Smooth muscle cell (in vitro differentiated cells): ENCODE results near the gene CDH11. TPM values are rescaled to one million over a fixed set of nuclear protein-coding genes. Genes with fewer than 3 reads are reported as not detected.
A peak's percentile ranks its signal among the peaks of the same experiment; 100 is the strongest.

Experiments
- DNase-seq: peaks from one replicate; lab custom pipeline; 2025; ENCODE audit not compliant: unreplicated experiment; lab: John Stamatoyannopoulos, UW
- H2AFZ ChIP-seq: fragments of 200-600 bp; sonication (generic); 2 replicates; pipeline ENCODE4 v1.6.0; 2016; ENCODE audit warnings: antibody characterized with exemption, low read depth, mild to moderate bottlenecking
- H3F3A ChIP-seq: fragments of 200-600 bp; sonication (generic); 2 replicates; pipeline ENCODE4 v1.6.0; 2017; ENCODE audit warnings: antibody characterized with exemption, low read depth
- H3K27ac ChIP-seq: fragments of 200-600 bp; sonication (generic); 2 replicates; pipeline ENCODE4 v1.5.1; 2016; ENCODE audit warnings: low read depth, mild to moderate bottlenecking
- H3K27me3 ChIP-seq: fragments of 200-600 bp; sonication (generic); 2 replicates; pipeline ENCODE4 v1.6.1; 2016; ENCODE audit warnings: low read depth, mild to moderate bottlenecking
- H3K36me3 ChIP-seq: fragments of 200-600 bp; sonication (generic); 2 replicates; pipeline ENCODE4 v1.5.1; 2016; ENCODE audit warnings: low read depth
- H3K4me1 ChIP-seq: fragments of 200-600 bp; sonication (generic); 2 replicates; pipeline ENCODE4 v1.5.1; 2016; ENCODE audit warnings: low read depth
- H3K4me2 ChIP-seq: fragments of 200-600 bp; sonication (generic); 2 replicates; pipeline ENCODE4 v1.6.0; 2016; ENCODE audit warnings: mild to moderate bottlenecking
- H3K4me3 ChIP-seq: fragments of 200-600 bp; sonication (generic); 2 replicates; pipeline ENCODE4 v1.5.1; 2016; ENCODE audit warnings: mild to moderate bottlenecking
- H3K79me2 ChIP-seq: fragments of 200-600 bp; sonication (generic); 2 replicates; pipeline ENCODE4 v1.6.0; 2016; ENCODE audit warnings: low read depth, mild to moderate bottlenecking
- H3K9ac ChIP-seq: fragments of 200-600 bp; sonication (generic); 2 replicates; pipeline ENCODE4 v1.6.0; 2016; ENCODE audit warnings: low read depth
- H3K9me3 ChIP-seq: fragments of 200-600 bp; sonication (generic); replicated peaks from 2 replicates; pipeline ENCODE4 v1.5.1; 2016; ENCODE audit warnings: low read depth
- H4K20me1 ChIP-seq: fragments of 200-600 bp; sonication (generic); 2 replicates; pipeline ENCODE4 v1.6.0; 2016; ENCODE audit warnings: low read depth
- CTCF ChIP-seq: fragments of 200-600 bp; sonication (generic); IDR thresholded peaks from 2 replicates; pipeline ENCODE4 v1.5.1; 2017; ENCODE audit warnings: borderline replicate concordance, mild to moderate bottlenecking, antibody characterized with exemption; ENCODE audit not compliant: insufficient read depth, poor library complexity, severe bottlenecking
- WGBS: methylation state at CpG from one replicate; pipeline ENCODE4 v1.1.7; 2016; ENCODE audit warnings: low lambda C conversion rate; 5-methylcytosine and 5-hydroxymethylcytosine counted together
- polyA plus RNA-seq: library from polyadenylated mRNA; unstranded; fragments of >200 nt; fragmentation: Nextera tagmentation; extraction: Ambion mirVana; gene quantifications from 2 replicates; pipeline ENCODE4 v1.2.1, GENCODE V29; 2016
- total RNA-seq: library from RNA; depleted of rRNA; stranded (reverse); fragments of >200 nt; gene quantifications from 2 replicates; pipeline ENCODE4 v1.2.3, GENCODE V29; 2014

CDH11 gene
- total and polyA plus RNA-seq, 2 experiments from 2014 or later: 1,034 to 1,251 TPM

- Histone ChIP-seq H3K9ac (no peak overlapping the region), H4K20me1 (peaks cover 100% of the 10 kb centered on the region), H3F3A (peaks cover 49% of the 10 kb centered on the region), H3K36me3 (peaks cover 15% of the 10 kb centered on the region), H3K4me1 (peaks cover 4% of the 10 kb centered on the region), H3K79me2 (peaks cover 99% of the 10 kb centered on the region), H3K9me3 (no peaks in the 10 kb centered on the region), H3K27ac (peak overlapping the region; percentile 64), H3K4me3 (no peak overlapping the region), H3K4me2 (no peak overlapping the region), H3K27me3 (no peaks in the 10 kb centered on the region), H2AFZ (no peak overlapping the region)
- 79% methylated on average over 3 of the region's 3 CpGs for WGBS
- DNase-seq: no peak
- TF ChIP-seq CTCF: no peak
Observed at GRCh38 chr16:65049679-65050078, 72.2 kb downstream of the CDH11 start.

- H3F3A ChIP-seq: peaks cover 67% of the 10 kb centered on the region
- H3K27me3 ChIP-seq: no peaks in the 10 kb centered on the region
- no peaks in the 10 kb centered on the region for H3K9me3 ChIP-seq
- H3K27ac ChIP-seq: peak overlapping the region; percentile 85
- H3K9ac ChIP-seq: peak overlapping the region; percentile 59
- H3K36me3 ChIP-seq: peaks cover 18% of the 10 kb centered on the region
- no peak for DNase-seq
- 97% methylated on average over 7 of the region's 7 CpGs for WGBS
- no peak overlapping the region for H3K4me3 ChIP-seq
- peaks cover 15% of the 10 kb centered on the region for H3K4me1 ChIP-seq
- H3K4me2 ChIP-seq: peak overlapping the region; percentile 21
- H2AFZ ChIP-seq: no peak overlapping the region
- no peak for TF ChIP-seq CTCF
- peaks cover 100% of the 10 kb centered on the region for H4K20me1 ChIP-seq
- peaks cover 99% of the 10 kb centered on the region for H3K79me2 ChIP-seq
Observed at GRCh38 chr16:65045961-65046360, 75.9 kb downstream of the CDH11 start.

- H3K4me3 ChIP-seq: no peak overlapping the region
- WGBS: 22% methylated on average over 5 of the region's 5 CpGs
- no peaks in the 10 kb centered on the region for H3K27me3 ChIP-seq
- peaks cover 100% of the 10 kb centered on the region for H4K20me1 ChIP-seq
- H3K4me2 ChIP-seq: peak overlapping the region; percentile 22
- H3K79me2 ChIP-seq: peaks cover 99% of the 10 kb centered on the region
- H3K9me3 ChIP-seq: no peaks in the 10 kb centered on the region
- no peak for TF ChIP-seq CTCF
- H3K9ac ChIP-seq: peak overlapping the region; percentile 37
- peak overlapping the region; percentile 85 for H3K27ac ChIP-seq
- peaks cover 65% of the 10 kb centered on the region for H3F3A ChIP-seq
- peaks cover 12% of the 10 kb centered on the region for H3K36me3 ChIP-seq
- DNase-seq: no peak
- no peak overlapping the region for H2AFZ ChIP-seq
- H3K4me1 ChIP-seq: peaks cover 15% of the 10 kb centered on the region
Observed at GRCh38 chr16:65044873-65045272, 77.0 kb downstream of the CDH11 start.

- no peak for DNase-seq
- Histone ChIP-seq H3K36me3 (peaks cover 12% of the 10 kb centered on the region), H3K4me1 (peaks cover 15% of the 10 kb centered on the region), H3K27ac (peak overlapping the region; percentile 85), H3K79me2 (peaks cover 99% of the 10 kb centered on the region), H3K9ac (no peak overlapping the region), H3K4me2 (peak overlapping the region; percentile 22), H3K27me3 (no peaks in the 10 kb centered on the region), H4K20me1 (peaks cover 100% of the 10 kb centered on the region), H3F3A (peaks cover 65% of the 10 kb centered on the region), H3K4me3 (no peak overlapping the region), H3K9me3 (no peaks in the 10 kb centered on the region), H2AFZ (no peak overlapping the region)
- WGBS: 94% methylated on average over 2 of the region's 2 CpGs
- no peak for TF ChIP-seq CTCF
Observed at GRCh38 chr16:65044026-65044425, 77.8 kb downstream of the CDH11 start.
